HG02870 (cell line): Measurements from ENCODE around the gene RAB11FIP5.
"Not testable (repeated sequence)": the region's sequence is repeated elsewhere in the genome, so short reads cannot be mapped to it uniquely, and the experiment has no call there.

Source experiments
- ATAC-seq: cut with Tn5 transposase; IDR thresholded peaks from one replicate; pipeline ENCODE4 v1.9.1; 2021; ENCODE audit warnings: mild to moderate bottlenecking, moderate library complexity; ENCODE audit not compliant: unreplicated experiment

The RAB11FIP5 gene, protein sequence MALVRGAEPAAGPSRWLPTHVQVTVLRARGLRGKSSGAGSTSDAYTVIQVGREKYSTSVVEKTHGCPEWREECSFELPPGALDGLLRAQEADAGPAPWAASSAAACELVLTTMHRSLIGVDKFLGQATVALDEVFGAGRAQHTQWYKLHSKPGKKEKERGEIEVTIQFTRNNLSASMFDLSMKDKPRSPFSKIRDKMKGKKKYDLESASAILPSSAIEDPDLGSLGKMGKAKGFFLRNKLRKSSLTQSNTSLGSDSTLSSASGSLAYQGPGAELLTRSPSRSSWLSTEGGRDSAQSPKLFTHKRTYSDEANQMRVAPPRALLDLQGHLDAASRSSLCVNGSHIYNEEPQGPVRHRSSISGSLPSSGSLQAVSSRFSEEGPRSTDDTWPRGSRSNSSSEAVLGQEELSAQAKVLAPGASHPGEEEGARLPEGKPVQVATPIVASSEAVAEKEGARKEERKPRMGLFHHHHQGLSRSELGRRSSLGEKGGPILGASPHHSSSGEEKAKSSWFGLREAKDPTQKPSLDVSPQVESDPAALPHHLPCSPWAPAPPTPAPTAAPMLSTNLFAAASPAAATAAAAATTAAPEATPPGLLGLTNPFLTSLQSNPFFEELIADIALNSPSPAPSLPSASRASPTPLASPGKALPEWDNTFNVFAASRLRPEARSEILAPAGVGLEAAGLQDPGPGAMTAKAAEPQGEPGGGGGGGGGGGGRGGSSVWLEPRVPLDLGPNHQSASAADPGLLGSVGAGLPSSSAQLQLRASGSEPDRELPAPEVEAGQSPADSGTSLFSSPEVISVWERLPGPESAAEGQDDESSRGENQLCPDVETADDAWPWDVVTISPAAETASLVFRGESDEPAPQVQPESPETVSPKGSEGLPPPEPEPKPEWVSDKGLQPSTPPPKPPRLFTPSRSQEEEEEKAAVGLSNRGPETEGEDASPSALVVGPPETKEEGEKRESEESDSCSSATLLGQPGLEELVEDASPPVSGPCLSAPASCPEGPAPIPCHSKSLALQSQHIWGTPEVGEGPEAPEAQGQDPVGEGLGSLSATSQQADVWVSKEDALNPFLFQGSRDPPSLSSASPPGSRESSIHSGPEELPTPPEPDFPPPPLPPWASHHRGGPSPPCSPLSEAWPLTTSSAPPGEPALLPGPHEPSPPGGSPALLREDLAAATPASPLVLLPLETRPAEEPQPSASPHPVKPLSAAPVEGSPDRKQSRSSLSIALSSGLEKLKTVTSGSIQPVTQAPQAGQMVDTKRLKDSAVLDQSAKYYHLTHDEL (N-terminal part only)

DNA sequence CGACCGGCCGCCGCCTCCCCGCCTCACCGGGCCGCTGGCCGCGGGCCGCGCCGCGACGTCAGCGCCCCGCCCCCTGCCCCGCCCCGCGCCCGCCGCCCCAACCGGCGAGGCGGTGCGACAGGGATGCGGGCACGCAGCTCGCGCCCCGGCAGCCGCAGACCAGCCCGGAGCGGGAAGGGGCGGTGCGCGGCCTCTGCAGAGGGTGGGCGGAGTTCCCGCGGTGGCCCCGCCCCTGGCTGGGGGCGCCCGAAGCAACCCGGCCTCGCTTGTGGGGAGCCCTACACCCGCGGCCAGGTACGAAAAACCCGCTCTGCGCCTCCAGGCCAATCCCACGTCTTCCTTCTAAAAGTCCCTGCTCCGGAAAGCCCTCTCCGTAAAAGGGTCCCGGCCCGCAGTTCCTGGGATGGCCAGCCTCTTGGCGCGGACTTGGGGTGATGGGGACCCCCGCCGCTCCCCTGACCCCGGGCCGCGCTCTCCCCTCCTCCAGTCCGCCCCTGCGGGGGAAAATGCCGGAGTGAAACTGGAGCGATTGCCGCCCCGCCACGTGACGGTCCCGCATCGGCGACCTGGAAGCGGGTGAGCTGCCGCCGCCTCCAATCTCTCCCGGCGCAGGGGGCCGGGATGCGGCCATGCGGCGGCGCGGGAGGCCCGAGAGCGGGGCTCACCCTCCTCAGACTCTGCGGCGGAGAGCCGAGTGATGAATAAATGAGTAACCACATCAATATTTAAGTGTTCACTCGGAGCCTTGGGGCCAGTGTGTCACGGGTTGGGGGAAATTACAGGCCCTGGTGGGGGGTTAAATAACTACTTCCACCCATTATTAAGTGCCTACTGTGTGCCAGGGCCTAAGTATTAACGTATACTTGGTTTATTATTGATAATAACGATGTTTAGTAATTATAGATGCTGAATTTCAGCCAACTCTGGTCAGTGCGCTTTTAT, at the start of gene RAB11FIP5:
Gene RAB11FIP5, minus strand, starts transcription at position 36 of the 942 bp plus-strand sequence. CDS start 171 bp downstream, outside the sequence.
- peak; percentile 76 for ATAC-seq

DNA sequence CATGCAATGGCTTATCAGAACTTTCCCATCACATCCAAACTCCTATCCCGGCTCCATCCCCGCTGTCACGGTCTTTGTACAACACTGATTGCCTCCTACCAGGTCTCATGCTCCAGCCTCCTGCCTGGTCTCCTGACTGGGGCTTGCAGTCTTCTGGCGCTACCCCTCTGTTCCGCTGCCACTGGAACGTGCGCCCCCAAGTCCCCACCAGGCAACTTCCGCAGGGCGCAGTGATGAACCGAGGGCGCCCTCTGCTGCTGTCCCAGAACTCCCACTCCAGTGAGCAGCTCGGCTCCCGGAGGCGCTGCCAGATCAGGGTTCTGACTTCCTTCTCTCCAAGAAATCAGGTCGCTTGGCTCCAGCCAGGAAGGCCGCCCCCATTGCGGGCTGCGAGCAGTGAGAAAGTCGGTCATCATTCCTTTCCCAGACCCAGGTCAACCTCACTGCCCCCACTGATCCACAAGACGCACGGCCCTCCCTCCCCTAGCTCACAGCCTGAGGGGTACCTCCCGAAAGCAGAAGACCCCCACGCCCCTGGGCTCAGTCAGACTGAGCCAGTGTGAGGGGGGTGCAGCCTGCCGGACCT, 43.9 kb upstream of the RAB11FIP5 start:
- ATAC-seq, result no peak

DNA sequence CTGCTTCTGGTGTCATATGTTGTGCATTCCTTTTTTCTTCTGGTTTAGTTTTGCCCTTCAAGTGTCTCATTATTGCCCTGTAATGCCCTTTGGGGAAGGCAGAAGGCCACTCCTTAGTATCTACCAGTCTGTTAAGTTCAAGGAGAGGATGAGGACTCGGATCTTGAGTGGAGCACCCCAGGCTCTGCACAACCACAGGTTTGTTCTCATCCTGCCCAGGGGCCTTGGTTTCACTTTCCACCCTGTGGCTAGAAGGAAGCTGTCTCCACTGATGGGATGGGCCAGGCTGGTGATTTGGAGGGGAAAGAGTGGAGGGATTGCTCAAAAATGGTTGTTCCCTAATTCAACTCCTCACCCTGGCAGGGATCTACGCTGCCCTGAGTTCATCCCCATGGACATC, 30.2 kb upstream of the RAB11FIP5 start:
- ATAC-seq, result no peak

DNA sequence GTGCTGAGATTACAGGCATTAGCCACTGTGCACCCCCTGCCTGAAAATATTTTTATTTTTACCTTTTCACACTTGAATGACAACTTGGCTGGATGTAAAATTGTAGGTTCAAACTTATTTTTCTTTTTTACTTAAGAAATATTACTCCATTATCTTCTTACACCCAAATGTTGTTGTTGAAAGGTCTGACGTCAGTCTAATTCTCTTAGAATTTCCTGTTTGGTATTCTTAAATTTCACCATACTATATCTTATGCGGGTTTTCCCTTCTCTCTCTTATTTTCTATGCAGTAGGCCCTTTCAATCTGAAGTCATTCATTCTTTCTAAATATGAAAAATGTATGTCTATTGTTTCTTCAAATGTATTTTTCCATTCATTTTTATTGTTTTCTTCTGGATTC, 29.1 kb upstream of the RAB11FIP5 start:
- no peak for ATAC-seq

DNA sequence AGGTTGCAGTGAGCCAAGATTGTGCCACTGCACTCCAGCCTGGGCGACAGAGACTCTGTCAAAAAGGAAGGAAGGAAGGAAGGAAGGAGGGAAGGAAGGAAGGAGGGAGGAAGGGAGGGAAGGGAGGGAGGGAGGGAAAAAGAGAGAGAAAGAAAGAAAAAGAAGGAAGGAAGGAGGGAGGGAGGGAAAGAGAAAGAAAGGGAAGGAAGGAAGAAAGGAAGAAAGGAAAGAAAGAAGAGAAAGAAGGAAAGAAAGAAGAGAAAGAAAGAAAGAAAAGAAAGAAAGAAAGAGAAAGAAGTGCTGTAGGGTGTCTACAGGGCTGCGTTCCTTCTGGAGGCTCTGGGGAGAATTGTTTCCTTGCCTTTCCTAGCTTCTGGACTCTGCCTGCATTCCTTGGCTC, 22.5 kb upstream of the RAB11FIP5 start:
- ATAC-seq, result no peak

DNA sequence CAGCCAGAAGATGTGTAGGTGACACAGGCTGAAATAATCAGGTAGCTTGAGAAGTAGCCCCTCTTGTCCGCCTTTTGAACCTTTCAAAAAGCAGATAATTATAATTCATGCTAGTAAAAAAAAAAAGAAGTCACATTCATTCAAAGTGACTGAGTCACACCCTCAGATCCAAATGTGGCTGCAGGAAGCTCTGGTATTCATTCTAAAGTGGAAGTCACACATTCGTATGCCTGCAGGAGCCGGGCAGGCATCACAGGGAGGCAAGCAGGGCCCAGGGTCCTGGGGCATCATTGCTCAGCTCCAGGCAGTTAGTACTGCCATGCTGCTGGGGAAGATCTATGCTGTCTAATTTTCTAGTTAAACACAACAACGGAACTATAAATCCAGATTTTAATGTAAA, 21.7 kb upstream of the RAB11FIP5 start:
- ATAC-seq, result no peak

DNA sequence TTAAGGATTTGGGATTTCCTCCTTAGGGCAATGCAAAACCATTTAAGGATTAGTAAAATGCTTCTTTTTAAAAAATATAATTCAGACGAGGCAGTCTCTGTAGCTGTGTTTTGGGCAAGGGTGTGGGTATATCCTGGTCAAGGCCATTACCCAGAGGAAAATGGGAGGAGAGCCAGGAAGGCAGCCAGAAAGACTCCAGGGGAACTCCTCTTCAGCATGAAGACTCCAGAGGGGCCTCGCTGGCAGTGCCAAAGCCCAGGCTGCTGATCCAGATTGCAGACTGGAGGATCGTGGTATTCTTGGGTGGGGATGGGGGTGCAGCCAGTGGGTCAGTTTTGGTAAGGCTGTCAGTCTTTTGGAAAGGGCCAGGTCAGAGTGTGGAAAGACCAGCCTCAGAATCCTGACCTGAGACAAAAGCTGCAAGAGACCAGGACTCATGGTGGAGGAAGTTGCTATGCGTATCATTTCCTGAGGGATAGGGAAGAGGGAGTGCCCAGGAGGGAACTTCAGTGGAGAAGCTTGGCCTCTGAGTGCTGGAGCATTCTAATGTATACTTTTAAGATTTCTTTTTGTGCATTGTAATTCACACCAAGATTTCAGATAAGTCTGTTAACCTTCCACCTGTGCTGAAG, 20.9 kb upstream of the RAB11FIP5 start:
- ATAC-seq, result no peak

DNA sequence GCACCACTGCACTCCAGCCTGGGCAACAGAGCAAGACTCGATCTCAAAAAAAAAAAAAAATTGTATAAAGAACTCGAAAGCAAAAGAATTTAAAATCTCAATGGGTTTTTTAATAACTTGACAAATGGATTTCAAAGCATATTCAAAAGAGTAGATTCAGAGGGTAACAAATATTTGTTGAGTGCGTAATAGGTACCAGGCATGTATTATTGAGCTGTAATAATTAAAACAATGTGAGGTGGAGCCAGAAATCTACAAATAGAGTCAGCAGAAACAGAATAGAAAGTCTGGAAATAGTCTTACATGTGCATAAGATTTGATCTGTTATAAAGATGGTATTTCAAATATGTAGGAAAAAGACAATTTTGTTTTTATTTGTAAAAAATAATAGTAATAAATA, 19.1 kb upstream of the RAB11FIP5 start:
- no peak for ATAC-seq

DNA sequence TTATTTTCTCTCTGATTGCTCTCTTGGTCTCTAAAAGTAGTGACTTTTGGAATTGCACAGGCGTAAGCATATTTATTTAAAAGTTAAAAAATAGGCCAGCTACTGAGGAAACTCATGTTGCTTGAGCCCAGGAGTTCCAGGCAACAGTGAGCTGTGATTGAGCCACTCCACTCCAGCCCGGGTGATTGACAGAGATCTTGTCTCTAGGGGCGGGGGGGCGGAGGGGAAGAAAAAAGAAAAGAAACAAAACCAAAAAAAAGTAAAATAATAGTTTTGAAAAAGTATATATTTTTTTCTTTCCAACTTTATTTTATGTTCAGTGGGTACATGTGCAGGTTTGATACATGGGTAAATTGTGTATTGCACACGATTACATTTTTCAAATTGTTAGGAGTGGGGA, 18.0 kb upstream of the RAB11FIP5 start:
- no peak for ATAC-seq

DNA sequence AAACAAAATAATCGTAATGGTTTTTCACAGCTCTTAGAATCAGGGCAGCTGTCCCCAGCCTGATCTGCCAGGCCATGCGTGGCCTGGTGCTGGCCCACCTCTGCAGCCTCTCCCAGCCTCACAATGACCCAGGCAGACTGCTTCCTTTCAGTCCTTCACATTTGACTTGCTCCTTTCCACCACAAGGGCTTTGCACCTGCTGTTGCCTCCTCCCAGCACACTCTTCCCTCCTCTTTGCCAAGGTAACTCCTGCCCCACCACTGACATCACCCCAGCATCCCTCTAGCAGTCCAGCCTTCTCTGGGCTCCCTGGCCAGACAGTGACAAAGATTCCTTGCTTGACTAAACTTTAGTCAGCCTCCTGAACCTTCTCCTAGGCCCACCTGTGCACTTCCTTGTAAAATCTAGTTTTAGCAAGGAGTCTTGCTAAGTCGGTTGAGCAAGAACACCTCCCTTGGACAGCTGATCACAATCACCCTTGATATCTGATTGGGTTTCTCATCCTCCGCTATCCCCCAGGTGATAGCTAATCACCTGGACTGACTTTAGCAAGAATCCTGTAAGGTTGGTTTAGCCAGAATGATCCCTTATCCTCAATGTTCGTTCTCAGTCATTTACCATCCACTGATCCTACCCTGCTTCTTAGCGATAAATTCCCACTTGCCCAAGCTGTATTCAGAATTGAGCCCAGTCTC, 16.2 kb upstream of the RAB11FIP5 start:
- ATAC-seq, result no peak

DNA sequence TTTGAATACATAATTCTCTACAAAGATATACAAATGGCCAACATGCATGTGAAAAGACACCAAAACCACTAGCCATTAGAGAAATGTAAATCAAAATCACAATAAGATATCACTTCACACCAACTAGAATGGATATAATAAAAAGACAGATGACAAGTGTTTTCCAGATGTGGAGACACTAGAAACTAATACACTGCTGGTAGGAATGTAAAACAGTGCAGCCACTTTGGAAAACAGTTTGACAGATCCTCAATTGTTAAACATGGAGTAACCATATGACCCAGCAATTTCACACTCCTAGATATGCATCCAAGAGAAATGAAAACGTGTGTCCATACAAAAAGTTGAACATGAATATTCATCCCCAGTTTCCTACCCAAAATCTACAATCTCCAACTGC, 9.8 kb upstream of the RAB11FIP5 start:
- no peak for ATAC-seq

DNA sequence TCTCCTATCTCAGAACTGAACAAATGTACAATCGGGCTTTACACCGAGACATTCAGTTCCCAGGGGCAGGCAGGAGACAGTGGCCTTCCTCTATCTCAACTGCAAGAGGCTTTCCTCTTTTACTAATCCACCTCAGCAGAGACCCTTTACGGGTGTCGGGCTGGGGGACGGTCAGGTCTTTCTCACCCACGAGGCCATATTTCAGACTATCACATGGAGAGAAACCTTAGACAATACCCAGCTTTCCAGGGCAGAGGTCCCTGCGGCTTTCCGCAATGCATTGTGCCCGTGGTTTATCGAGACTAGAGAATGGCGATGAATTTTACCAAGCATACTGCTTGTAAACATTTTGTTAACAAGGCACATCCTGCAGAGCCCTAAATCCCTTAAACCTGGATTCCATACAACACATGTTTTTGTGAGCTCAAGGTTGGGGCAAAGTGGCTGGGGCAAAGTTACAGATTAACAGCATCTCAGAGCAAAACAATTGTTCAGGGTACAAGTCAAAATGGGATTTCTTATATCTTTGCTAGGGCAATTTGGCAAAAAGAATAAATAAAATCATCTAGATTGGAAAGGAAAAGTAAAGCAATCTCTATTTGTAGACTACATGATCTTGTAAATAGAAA, 7.0 kb upstream of the RAB11FIP5 start:
- ATAC-seq, result not testable (repeated sequence)

DNA sequence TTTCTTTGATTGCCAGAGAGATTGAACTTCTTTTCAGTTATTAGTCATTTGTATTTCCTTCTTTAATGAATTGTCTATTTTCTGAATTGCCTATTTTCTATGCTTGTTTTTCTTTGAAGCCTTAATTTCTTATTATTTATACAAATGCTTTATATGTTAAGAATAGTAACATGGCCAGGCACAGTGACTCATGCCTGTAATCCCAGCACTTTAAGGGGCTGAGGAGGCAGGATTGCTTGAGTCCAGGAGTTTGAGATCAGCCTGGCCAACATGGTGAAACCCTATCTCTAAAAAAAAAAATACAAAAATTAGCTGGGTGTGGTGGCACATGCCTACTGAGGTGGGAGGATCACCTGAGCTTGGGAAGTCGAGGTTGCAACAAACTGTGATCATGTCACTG, 4.7 kb upstream of the RAB11FIP5 start:
- ATAC-seq, result no peak

DNA sequence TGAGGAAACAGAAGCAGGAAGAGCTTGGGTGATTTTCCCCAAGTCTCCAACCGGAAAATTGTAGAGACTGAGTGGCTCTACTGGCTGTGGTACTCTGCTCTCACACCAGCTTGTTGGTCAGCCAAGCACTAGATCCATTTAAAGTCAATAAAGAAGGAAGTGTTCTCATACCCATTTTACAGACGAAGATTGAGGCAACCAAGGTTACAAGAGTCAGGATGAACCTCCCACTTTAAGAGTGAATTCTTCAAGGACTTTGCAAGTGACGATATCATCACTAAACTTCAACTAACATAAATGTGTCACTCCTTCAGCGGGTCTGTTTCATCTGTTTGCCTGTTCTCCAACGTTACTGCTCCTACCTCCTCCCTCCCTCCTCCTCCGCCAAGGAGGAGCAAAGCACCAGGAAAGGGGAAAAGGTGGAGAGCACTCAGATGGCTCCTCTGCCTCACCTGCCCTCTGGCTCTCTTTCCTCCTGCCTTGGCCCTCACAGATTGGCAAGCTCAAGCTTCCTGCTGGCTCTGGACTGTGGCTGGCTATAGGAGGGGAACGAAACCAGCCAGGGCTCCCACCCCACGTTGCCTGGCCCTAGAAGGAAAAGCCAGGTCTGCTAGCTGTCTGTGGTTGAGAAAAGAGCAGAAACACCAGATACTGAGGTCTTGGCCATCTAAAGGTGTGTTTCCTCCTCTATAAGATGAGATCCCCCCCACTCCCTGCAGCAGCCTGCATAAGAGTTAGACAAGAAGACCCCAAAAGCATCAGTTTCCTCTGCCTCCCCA, 3.6 kb upstream of the RAB11FIP5 start:
- ATAC-seq, result no peak

DNA sequence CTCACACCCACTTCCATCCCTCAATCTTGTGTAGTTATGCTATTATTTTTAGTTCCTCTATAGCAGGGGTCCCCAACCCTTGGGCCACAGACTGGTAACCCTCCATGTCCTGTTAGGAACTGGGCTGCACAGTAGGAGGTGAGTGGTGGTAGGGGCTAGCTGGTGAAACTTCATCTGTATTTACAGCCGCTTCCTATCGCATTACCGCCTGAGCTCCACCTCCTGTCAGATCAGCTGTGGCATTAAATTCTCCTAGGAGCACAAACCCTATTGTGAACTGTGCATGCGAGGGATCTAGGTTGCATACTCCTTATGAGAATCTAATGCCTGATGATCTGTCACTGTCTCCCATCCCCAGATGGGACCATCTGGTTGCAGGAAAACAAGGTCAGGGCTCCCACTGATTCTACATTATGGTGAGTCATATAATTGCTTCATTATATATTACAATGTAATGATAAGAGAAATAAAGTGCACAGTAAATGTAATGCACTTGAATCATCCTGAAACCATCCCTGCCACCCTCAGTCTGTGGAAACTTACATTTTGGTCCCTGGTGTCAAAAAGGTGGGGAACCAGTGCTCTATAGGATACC, 1.6 kb upstream of the RAB11FIP5 start:
- no peak for ATAC-seq

DNA sequence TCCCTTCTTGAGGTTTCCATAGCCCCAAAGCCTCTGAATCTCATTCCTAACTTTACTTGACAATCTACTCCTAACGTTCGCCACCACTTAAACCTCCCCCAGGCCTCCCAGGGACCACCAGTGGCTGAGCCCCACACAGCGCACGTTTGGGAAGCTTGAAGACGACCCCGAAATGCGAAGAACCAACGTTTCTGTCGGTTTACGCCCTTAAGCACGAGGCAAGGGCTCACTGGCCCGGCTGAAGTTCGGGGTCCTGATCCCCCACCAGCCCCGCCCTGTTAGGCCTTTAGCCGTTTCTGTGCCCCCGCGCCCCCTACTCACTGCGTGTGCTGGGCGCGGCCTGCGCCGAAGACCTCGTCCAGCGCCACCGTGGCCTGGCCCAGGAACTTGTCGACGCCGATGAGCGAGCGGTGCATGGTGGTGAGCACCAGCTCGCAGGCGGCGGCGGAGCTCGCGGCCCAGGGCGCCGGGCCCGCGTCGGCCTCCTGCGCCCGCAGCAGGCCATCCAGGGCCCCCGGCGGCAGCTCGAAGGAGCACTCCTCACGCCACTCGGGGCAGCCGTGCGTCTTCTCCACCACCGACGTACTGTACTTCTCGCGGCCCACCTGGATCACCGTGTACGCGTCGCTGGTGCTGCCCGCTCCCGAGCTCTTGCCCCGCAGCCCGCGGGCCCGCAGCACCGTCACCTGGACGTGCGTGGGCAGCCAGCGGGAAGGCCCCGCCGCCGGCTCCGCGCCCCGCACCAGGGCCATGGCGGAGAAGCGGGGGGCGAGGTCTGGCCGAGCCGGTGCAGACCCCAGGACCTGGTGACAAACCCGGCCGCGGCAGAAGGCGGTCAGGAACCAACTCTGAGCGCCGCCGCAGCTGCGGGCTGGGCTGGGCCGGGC, 479 bp downstream of the RAB11FIP5 start:
- peak; percentile 18 for ATAC-seq
